Measurements from ENCODE around the gene OASL.

GRCh38 chr12:120979862-120980696, 59.0 kb downstream of the OASL start:
- TF ChIP-seq CTCF (conservative IDR thresholded peaks at IDR 0.05 in 1 of 2, IDR thresholded peaks at IDR 0.05 in 1 of 2; ENCODE audit: extremely low read depth in 1 of 2, insufficient read depth in 1 of 2, low read depth in 1 of 2, low read length in 2 of 2) (no peak), EZH2 (IDR thresholded peaks at IDR 0.05; ENCODE audit: borderline replicate concordance, low read length) (no peak)
